HG03439 (cell line): ENCODE results near the gene OR2B2.

Source experiments
- ATAC-seq: cut with Tn5 transposase; IDR thresholded peaks from one replicate; pipeline ENCODE4 v1.9.1; 2021; ENCODE audit warnings: mild to moderate bottlenecking, moderate library complexity; ENCODE audit not compliant: unreplicated experiment

The OR2B2 gene

DNA sequence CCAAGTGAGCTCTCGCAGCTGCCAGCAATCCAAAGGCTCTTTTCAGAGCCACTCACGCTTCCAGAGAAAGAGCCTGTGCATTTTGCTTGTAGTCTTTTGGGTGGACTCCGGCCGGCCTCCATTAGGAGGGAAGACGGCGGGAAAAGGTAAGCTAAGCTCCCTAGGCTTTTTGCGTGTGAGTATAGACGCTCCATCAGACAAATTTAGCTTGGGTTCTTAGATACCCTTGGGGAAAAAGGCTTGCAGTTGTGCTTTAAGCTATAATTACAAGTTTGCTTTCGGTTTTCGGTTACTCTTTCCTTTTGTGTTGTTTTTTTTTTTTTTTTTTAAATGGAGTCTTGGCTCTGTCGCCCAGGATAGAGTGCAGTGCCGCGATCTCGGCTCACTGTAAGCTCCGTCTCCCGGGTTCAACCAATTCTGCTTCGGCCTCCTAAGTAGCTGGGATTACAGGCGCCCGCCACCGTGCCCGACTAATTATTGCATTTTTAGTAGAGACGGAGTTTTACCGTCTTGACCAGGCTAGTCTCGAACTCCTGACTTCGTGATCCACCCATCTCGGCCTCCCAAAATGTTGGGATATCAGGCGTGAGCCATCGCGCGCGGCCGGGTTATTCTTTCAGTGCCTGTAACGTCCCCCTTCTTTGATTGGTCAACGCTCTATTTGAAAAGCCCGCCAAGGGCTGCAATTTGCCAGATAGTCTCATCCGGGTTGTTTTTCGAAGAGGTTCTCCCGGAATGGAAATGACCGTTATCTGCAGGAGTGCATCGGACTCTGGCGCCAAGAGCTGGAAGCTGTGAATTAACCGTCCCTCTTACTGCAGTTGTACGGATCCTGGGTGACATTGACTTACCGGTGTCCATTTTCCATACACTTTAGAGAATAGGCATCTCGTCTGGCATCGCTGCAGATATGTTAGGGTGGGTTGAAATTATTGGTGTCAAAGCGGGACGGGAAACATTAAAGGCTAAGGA lies 18.1 kb downstream of the OR2B2 start:
- no peak for ATAC-seq

DNA sequence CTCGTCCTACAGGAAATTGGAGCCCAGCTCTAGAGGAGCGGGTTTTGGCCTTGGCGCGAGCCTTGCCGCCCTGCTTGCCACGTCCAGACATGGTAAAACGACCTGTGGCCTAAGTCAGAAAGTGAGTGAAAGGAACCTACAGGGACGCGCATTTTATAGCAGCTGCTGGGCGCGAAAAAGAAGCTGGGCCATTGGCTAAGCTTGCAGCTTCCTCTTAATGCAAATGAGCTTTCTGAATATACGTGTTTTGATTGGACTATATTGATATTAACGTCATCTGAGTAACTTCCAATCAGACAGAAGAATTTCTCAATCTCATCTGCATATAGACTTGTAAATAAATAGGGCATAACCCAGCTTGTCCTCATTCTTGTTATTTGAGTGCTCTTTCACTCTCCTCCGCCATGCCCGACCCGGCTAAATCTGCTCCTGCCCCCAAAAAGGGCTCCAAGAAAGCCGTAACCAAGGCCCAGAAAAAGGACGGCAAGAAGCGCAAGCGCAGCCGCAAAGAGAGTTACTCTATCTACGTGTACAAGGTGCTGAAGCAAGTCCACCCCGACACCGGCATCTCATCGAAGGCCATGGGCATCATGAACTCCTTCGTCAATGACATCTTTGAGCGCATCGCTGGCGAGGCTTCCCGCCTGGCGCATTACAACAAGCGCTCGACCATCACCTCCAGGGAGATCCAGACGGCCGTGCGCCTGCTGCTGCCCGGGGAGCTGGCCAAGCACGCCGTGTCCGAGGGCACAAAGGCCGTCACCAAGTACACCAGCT lies 18.9 kb downstream of the OR2B2 start:
- peak; percentile 57 for ATAC-seq

DNA sequence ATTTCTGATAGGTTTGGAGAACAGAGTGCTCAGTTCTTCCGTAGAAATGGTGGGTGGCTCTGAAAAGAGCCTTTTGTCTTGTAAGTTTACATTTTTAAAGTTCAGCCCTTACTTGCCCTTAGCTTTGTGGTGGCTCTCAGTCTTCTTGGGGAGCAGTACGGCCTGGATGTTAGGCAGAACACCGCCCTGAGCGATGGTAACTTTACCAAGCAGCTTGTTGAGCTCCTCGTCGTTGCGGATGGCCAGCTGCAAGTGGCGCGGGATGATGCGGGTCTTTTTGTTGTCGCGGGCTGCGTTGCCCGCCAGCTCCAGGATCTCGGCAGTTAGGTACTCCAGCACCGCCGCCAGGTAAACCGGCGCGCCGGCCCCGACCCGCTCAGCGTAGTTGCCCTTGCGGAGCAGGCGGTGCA lies 19.5 kb downstream of the OR2B2 start:
- ATAC-seq: no peak

DNA sequence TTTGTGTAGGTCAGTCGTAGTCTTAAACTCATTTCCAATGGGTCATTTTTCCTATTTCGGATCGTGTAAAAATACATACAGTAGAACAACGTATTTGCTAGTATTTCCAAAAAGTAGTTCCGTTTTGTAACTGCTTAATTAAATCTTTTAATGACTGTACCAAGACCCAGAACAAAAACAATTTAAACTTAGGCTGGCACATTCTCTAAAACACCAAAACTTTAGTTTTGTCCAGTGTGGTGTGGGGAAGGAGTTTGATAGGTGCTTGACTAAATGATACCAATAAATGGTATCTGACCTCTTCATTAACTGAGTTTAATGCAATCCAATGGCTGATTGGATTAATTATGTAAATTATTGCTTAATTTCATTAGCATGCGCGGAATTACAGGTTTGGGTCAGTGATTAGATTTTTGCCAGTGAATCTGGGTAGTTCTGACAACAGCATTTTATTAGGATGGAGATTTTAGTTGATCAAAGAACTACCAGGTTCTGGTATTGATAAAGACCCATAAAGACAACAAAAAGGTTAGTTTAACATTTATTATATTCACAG lies 20.8 kb downstream of the OR2B2 start:
- ATAC-seq: no peak

DNA sequence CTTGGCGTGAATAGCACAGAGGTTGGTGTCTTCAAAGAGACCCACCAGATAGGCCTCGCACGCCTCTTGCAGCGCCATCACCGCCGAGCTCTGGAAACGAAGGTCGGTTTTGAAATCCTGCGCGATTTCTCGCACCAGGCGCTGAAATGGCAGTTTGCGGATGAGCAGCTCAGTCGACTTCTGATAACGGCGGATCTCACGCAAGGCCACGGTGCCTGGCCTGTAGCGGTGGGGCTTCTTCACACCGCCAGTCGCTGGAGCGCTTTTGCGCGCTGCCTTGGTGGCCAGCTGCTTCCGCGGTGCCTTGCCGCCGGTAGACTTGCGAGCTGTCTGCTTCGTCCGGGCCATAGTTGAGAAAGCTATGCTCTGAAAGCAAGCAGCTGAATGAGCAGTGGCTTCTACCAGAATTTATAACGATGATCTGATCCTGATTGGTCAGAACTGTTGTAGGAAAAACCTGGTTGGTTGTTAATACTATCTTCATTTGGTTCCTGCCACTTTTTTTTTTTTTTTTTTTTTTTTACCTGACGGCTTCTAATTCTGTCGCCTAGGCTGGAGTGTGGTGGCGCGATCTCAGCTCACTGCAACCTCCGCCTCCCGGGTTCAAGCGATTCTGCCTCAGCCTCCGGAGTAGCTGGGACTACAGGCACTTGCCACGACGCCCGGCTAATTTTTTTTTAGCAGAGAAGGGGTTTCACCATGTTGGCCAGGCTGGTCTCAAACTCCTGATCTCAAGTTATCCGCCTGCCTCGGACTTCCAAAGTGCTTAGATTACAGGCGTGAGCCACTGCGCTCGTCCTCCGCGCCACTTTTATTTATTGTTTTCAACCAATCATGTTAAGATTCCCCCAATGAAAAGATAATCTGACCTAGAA lies 21.5 kb downstream of the OR2B2 start:
- ATAC-seq: peak; percentile 44

DNA sequence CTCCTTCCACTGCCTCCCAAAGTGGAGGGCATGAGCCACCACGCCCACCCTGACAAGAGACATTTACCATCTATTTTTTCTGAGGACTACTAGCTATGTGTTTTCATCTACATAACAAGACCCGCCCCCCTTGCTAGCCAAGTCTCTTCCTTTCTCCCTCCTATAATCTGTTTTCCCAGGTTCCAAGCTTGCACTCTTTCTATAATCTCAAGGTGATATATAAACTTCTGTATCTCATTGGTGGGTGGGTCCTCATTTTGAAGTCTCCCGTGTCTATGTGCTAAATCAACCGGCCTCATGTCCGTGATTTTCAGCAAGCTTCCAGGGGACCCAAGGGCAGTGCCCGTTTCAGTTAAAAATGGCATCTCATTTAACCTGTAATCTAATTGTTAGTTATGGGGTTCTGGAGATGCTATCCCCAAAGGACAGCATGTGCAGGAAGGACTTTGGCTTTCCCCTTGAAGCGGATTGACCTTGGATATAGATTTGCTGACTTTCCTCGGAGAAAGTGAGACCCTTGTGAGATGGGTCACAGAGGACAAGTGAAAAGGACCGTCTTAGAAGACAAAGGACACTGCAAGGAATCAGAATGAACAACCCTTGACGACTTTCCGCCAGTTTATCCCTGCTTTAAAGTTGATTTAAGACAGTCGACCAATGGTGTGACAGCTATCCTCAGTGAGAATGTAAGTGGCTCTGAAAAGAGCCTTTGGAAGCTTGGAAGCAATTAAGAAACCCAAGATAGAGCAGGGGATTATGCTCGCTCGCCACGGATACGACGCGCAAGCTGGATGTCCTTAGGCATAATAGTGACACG lies 22.4 kb downstream of the OR2B2 start:
- no peak for ATAC-seq

DNA sequence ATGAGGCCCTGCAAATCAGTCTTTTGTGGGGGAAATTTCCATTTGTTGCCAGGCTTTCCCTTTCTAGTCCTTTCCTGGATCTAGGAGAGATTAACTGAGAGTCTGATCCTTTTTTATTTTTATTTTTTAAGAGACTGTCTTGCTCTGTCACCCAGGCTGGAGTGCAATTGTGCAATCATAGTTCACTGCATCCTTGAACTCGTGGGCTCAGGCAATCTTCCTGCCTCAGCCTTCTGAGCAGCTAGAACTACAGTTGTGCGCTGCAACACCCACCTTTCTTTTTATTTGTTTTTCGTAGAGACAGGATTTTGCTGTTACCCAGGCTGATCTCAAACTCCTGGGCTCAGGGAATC lies 22.9 kb downstream of the OR2B2 start:
- ATAC-seq: no peak

DNA sequence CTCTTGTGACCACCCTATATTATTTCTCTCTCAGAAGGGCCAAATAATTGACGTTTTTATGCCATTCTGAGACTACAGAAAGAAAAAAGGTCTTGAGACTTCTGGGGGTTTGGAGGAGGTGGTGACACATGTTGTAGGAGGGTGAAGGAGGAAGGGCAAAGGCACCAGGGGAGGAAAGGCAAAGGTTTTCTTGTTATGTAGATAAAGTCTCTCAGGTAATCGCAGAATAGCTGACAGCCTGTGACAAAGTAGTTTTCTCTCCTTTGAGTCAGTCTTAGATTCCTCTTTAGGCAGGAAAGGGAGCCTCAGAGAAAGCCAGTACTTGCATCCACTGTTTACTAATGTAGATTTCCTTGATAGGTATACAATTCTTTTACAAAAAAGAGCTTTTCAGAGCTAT lies 23.6 kb downstream of the OR2B2 start:
- ATAC-seq: no peak

DNA sequence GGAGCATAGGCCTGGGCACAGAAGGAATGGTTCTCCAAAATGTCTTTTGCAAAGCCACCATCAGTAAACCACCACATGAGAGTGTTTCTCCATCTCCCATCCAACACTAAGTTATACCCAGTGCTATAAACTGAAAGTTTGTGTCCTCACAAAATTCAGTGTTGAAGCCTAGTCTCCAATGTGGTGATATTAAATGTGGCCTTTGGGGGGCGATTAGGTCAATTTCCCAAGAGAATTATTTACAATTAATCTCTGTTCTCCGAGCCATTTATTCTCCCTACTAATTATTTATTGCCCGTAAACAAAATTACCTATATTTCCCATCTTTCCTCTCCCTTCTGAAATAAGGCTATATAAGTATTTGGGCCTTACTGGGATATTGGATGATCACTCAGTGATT lies 26.1 kb downstream of the OR2B2 start:
- no peak for ATAC-seq

DNA sequence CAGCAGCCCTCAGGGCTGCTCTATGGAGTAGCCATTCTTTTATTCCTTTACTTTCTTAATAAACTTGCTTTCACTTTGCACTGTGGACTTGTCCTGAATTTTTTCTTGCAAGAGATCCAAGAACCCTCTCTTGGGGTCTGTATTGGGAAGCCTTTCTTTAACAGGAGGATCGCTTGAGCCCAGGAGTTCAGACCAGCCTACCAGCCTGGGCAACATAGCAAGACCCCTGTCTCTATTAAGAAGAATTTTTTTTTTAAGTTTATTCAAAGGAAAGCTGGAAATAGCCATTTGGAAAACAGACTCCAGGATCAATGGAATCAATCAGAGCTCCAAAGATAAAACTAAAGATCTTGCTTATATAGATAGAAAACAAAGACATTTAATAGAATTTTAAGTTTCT lies 29.1 kb downstream of the OR2B2 start:
- no peak for ATAC-seq

DNA sequence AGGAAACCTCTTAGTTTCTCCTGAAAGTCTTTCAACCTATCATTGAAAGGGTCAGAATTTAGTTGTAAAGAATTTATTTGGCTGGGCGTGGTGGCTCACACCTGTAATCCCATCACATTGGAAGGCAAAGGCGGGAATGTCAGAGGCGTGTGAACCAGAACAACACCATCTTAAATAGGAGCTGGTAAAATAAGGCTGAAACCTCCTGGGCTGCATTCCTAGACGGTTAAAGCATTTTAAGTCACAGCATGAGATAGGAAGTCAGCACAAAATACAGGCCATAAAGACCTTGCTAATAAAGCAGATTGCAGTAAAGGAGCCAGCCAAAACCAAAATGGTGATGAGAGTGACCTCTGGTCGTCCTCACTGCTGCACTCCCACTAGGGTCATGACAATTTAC lies 29.6 kb downstream of the OR2B2 start:
- ATAC-seq: no peak

DNA sequence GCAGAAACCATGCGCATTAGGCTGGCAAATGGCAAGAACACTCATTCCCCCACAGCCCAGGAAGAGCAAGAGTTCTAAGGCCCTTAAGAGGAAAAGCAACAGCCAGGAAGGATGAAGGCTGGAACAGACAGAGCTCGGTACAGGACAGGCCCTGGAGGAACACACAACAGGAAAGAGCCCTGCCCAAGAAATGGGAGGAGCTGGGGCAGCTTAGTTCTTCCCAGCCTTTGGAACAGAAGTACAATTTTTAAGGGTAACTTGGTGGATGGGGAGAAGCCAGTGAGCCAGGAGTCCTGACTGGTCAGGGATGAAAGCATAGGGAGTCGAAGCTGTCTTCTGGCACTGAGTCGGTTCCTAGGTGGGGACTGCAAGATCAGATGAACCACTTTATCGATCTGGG lies 32.4 kb downstream of the OR2B2 start:
- no peak for ATAC-seq

DNA sequence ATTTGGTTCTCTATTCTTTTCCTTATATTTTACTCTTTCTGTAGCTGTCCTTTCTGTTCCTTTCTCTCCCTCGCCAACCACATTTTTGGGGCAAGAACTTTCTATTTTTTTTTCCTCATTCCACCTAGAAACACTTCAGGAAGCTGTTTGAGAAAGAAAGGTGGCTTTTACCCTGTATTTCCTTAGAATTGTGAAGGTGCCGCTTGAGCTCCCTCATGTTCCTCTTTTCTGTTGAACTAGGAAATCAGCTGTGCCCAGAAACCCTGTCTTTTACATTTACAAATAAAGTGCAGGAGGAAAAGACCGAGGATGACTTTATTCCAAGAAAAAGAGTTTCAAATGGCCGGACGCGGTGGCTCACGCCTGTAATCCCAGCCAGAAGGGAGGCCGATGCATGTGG lies 38.2 kb downstream of the OR2B2 start:
- ATAC-seq: no peak

DNA sequence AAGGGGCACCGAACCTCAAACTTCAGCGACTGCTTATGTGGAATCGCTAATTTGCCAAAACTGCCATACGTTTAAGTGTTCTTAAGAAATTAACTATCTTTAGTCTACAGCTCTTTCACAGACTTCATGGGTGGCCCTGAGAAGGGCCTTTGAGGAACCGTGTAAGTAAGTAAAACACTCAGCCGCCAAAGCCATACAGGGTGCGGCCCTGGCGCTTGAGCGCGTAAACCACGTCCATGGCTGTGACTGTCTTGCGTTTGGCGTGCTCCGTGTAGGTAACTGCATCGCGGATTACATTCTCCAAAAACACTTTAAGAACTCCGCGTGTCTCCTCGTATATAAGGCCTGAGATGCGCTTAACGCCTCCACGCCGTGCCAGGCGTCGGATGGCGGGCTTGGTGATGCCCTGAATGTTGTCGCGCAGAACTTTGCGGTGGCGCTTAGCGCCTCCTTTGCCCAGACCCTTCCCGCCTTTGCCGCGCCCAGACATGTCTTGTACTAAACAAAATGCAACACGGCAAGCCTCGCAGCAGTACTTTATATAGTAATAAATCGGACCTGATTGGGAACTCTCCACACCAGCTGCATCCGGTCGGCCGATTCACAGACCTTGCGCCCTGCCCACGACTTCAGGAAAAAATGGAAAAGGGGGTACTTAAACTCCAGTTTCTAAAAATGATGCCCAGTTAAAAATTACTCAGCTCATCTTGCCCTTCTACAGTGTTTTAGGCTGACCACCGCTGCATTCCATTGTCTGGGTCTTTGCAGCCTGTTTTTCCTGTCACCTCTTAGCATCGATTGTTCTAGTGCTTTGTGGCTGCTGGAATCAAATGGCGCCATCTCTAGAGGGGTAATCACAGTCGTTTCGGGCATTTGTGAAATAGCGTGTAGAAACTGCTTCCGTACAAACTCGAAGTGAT lies 38.9 kb downstream of the OR2B2 start:
- ATAC-seq: no peak

DNA sequence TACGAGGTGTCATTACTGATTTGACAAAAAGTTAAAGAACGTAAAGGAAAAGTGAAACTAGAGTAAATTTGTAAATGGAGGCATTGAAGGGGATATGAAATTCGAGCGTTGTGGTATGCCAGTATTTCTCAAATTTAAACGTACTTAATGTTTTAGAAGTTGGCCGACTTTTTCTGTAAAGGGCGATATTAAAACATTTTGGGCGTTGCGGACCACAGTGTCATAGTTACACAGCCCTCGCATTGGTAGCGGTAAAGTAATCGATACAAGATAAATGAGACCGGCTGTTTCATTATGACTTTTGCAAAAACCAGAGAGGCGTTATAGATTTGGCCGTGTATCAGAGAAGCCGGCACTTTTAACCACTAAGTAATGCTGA lies 39.6 kb downstream of the OR2B2 start:
- ATAC-seq: no peak

DNA sequence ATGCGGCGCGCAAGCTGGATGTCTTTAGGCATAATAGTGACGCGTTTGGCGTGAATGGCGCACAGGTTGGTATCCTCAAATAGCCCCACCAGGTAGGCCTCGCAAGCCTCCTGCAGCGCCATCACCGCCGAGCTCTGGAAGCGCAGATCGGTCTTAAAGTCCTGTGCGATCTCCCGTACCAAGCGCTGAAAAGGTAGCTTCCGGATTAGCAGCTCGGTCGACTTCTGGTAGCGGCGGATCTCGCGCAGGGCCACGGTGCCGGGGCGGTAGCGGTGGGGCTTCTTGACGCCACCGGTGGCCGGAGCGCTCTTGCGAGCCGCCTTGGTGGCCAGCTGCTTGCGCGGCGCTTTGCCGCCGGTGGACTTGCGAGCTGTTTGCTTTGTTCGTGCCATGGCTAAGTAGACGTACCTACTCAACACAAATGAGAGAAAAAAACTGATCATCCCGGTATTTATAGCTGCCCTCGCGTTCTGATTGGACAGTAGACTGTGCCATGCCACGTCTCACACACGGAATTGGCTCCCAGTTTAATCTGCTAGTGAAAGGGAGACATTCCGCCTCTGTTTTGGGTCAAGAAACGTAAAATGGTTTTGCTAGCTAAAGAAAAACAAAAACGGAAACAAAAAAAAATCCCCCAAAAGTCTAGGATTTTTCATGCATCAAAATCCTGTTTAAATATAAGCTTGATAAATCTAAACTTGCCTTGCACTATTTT lies 40.1 kb downstream of the OR2B2 start:
- ATAC-seq: peak; percentile 60

DNA sequence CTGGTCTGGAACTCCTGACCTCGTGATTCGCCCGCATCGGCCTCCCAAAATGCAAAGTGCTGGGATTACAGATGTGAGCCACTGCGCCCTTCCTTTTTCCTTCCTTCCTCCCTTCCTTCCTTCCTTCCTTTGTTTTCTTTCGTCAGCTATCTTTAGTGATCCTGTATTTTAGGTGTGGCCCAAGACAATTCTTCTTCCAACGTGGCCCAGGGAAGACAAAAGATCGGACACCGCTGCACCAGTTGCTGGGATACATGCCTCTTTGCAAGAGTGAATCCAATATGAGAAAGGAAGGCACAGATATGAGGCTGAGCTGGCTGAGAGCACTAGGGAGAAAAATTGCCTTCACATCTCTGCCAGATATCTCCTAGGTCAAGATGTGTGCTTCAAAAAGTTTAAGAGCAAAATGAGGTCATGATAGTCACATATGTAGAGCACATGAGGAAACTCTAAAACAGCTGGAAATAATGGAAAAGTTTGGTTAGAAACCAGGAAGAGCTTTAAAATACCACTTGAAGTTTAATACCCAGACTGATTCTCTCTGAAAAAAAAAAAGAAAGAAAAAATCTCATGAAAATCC lies 41.8 kb downstream of the OR2B2 start:
- ATAC-seq: no peak

DNA sequence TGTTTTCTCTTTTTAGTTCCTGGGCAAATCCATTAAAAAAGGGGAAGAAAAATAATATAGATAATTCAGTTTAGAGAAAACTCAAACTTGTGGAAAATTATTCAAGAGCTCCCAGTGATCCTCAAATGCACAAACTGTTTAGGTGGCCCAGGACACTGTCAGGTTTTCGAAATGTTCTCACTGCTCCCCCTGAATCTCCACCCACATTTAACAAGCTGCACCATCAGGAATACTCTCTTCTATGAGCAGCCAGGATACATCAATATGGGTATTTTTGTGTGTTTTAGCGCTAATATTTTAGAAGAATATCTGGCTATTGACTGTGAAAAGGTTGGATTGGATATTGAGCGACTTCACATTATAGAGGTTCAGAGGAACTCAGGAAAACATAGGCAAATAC lies 43.9 kb downstream of the OR2B2 start:
- no peak for ATAC-seq
